HG03469 (cell line): ENCODE results near the gene HPGD.
"Not testable (repeated sequence)": the region's sequence is repeated elsewhere in the genome, so short reads cannot be mapped to it uniquely, and the experiment has no call there.

Source experiments
- ATAC-seq: cut with Tn5 transposase; IDR thresholded peaks from one replicate; pipeline ENCODE4 v1.9.1; 2021; ENCODE audit warnings: mild to moderate bottlenecking, moderate library complexity, moderate number of reproducible peaks; ENCODE audit not compliant: unreplicated experiment

HPGD gene

GRCh38 chr4:174528226-174528625 lies 5.9 kb upstream of the HPGD start:
- no peak for ATAC-seq

GRCh38 chr4:174526731-174527130 lies 4.4 kb upstream of the HPGD start:
- no peak for ATAC-seq

GRCh38 chr4:174524242-174524641 lies 2.0 kb upstream of the HPGD start:
- ATAC-seq = no peak

- ATAC-seq = no peak
These were observed 871 bp upstream of the HPGD start for GRCh38 chr4:174523025-174523693.

- ATAC-seq = no peak
These were observed 497 bp downstream of the HPGD start for GRCh38 chr4:174521800-174522182.

- no peak for ATAC-seq
These were observed 1.6 kb downstream of the HPGD start for GRCh38 chr4:174520660-174521059.

- no peak for ATAC-seq
These were observed 4.5 kb downstream of the HPGD start for GRCh38 chr4:174517502-174518445.

GRCh38 chr4:174516794-174517193 lies 5.5 kb downstream of the HPGD start:
- no peak for ATAC-seq

- ATAC-seq = no peak
These were observed 5.9 kb downstream of the HPGD start for GRCh38 chr4:174516345-174516744.

- no peak for ATAC-seq
These were observed 9.5 kb downstream of the HPGD start for GRCh38 chr4:174512745-174513144.

- no peak for ATAC-seq
These were observed 16.4 kb downstream of the HPGD start for GRCh38 chr4:174505892-174506291.

GRCh38 chr4:174505007-174505406 lies 17.3 kb downstream of the HPGD start:
- no peak for ATAC-seq

- ATAC-seq = no peak
These were observed 19.1 kb downstream of the HPGD start for GRCh38 chr4:174503079-174503715.

- no peak for ATAC-seq
These were observed 25.5 kb downstream of the HPGD start for GRCh38 chr4:174496631-174497432.

- no peak for ATAC-seq
These were observed 26.7 kb downstream of the HPGD start for GRCh38 chr4:174495626-174496025.

- ATAC-seq = no peak
These were observed 27.6 kb downstream of the HPGD start for GRCh38 chr4:174494726-174495125.

GRCh38 chr4:174494146-174494545 lies 28.1 kb downstream of the HPGD start:
- no peak for ATAC-seq

- no peak for ATAC-seq
These were observed 31.8 kb downstream of the HPGD start for GRCh38 chr4:174490451-174490961.

- ATAC-seq = not testable (repeated sequence)
These were observed 33.9 kb downstream of the HPGD start for GRCh38 chr4:174488368-174488767.

GRCh38 chr4:174485025-174485424 lies 37.3 kb downstream of the HPGD start:
- ATAC-seq = no peak

- ATAC-seq = no peak
These were observed 38.5 kb downstream of the HPGD start for GRCh38 chr4:174483792-174484191.
